H9 (cell line): Measurements from ENCODE around the gene STK32B. TPM values are rescaled to one million over a fixed set of nuclear protein-coding genes. Genes with fewer than 3 reads are reported as not detected.

ENCODE experiments used
- DNase-seq: peaks from one replicate; pipeline ENCODE4 v3.0.0-alpha.2; 2017
- H2AFZ ChIP-seq: one replicate; pipeline ENCODE4 v1.6.1; 2013; ENCODE audit warnings: mild to moderate bottlenecking, low read length, control low read depth, moderate library complexity
- H2AK5ac ChIP-seq: 2 replicates; pipeline ENCODE4 v1.6.1; 2013; ENCODE audit warnings: low read length, control low read depth, mixed read lengths; ENCODE audit not compliant: insufficient read length
- H2BK120ac ChIP-seq: one replicate; pipeline ENCODE4 v1.6.1; 2013; ENCODE audit warnings: low read depth, mild to moderate bottlenecking, low read length, control low read depth, inconsistent platforms; ENCODE audit not compliant: poor library complexity, severe bottlenecking
- H2BK12ac ChIP-seq: 2 replicates; pipeline ENCODE4 v1.6.1; 2013; ENCODE audit warnings: low read length, control low read depth, mixed read lengths, low read depth; ENCODE audit not compliant: insufficient read length
- H2BK15ac ChIP-seq: 2 replicates; pipeline ENCODE4 v1.6.1; 2013; ENCODE audit warnings: low read depth, low read length, control low read depth
- H2BK20ac ChIP-seq: one replicate; pipeline ENCODE4 v1.6.1; 2013; ENCODE audit warnings: low read depth, mild to moderate bottlenecking, low read length, control low read depth, inconsistent platforms; ENCODE audit not compliant: poor library complexity, severe bottlenecking
- H2BK5ac ChIP-seq: 2 replicates; pipeline ENCODE4 v1.6.1; 2013; ENCODE audit warnings: low read length, control low read depth, mixed read lengths; ENCODE audit not compliant: insufficient read length
- H3K14ac ChIP-seq: 2 replicates; pipeline ENCODE4 v1.6.1; 2013; ENCODE audit warnings: low read length, control low read depth; ENCODE audit not compliant: insufficient read depth
- H3K18ac ChIP-seq: 2 replicates; pipeline ENCODE4 v1.6.1; 2013; ENCODE audit warnings: low read depth, mild to moderate bottlenecking, mixed read lengths, low read length, control low read depth; ENCODE audit not compliant: insufficient read length
- H3K23ac ChIP-seq: 2 replicates; pipeline ENCODE4 v1.6.1; 2013; ENCODE audit warnings: low read length, control low read depth, mixed read lengths, low read depth; ENCODE audit not compliant: insufficient read length
- H3K23me2 ChIP-seq: 2 replicates; pipeline ENCODE4 v1.6.1; 2013; ENCODE audit warnings: low read depth, mild to moderate bottlenecking, mixed read lengths, low read length, control low read depth; ENCODE audit not compliant: insufficient read length, poor library complexity, severe bottlenecking
- H3K27ac ChIP-seq: 2 replicates; pipeline ENCODE4 v1.5.1; 2013; ENCODE audit warnings: low read length, control low read depth, mixed read lengths, low read depth; ENCODE audit not compliant: insufficient read length
- H3K27me3 ChIP-seq: 2 replicates; pipeline ENCODE4 v1.6.1; 2013; ENCODE audit warnings: low read length, control low read depth, inconsistent platforms; ENCODE audit not compliant: insufficient read depth
- H3K4ac ChIP-seq: 2 replicates; pipeline ENCODE4 v1.6.1; 2013; ENCODE audit warnings: low read depth, mild to moderate bottlenecking, control low read depth, inconsistent platforms, low read length, moderate library complexity
- H3K4me1 ChIP-seq: 2 replicates; pipeline ENCODE4 v1.6.1; 2013; ENCODE audit warnings: low read length, control low read depth, inconsistent platforms; ENCODE audit not compliant: insufficient read depth
- H3K4me2 ChIP-seq: 2 replicates; pipeline ENCODE4 v1.6.1; 2013; ENCODE audit warnings: low read length, control low read depth, mixed read lengths; ENCODE audit not compliant: insufficient read length, insufficient read depth
- H3K56ac ChIP-seq: 2 replicates; pipeline ENCODE4 v1.6.1; 2013; ENCODE audit warnings: low read depth, mild to moderate bottlenecking, mixed read lengths, low read length, control low read depth; ENCODE audit not compliant: insufficient read length
- H3K79me1 ChIP-seq: 2 replicates; pipeline ENCODE4 v1.6.1; 2013; ENCODE audit warnings: low read depth, mild to moderate bottlenecking, moderate library complexity, low read length, control low read depth, inconsistent platforms; ENCODE audit not compliant: insufficient read depth, poor library complexity, severe bottlenecking
- H3K79me2 ChIP-seq: 2 replicates; pipeline ENCODE4 v1.6.1; 2013; ENCODE audit warnings: low read length, control low read depth, inconsistent platforms; ENCODE audit not compliant: insufficient read depth
- H3K9ac ChIP-seq: 2 replicates; pipeline ENCODE4 v1.6.1; 2013; ENCODE audit warnings: low read length, control low read depth, mixed read lengths; ENCODE audit not compliant: insufficient read length; ENCODE audit errors: extremely low read depth
- H3K9me3 ChIP-seq: one replicate; pipeline ENCODE4 v1.6.1; 2013; ENCODE audit warnings: low read depth, low read length, inconsistent platforms; ENCODE audit not compliant: control insufficient read depth
- H3T11ph ChIP-seq: one replicate; pipeline ENCODE4 v1.6.1; 2013; ENCODE audit warnings: mild to moderate bottlenecking, low read length, control low read depth, inconsistent platforms
- H4K20me1 ChIP-seq: one replicate; pipeline ENCODE4 v1.6.1; 2013; ENCODE audit not compliant: control insufficient read depth, insufficient read length, insufficient read depth
- H4K5ac ChIP-seq: 2 replicates; pipeline ENCODE4 v1.6.1; 2013; ENCODE audit warnings: low read depth, mild to moderate bottlenecking, mixed read lengths, low read length, control low read depth; ENCODE audit not compliant: insufficient read length
- H4K8ac ChIP-seq: replicated peaks from 2 replicates; pipeline ENCODE4 v1.6.1; 2013; ENCODE audit warnings: low read length, control low read depth, mixed read lengths, low read depth; ENCODE audit not compliant: insufficient read length
- H4K91ac ChIP-seq: 2 replicates; pipeline ENCODE4 v1.6.1; 2013; ENCODE audit warnings: low read depth, mild to moderate bottlenecking, moderate library complexity, mixed read lengths, low read length, control low read depth; ENCODE audit not compliant: insufficient read length
- H3K27ac Mint-ChIP-seq, 3 experiments: 2 replicates in 2 of 3; 3 replicates in 1 of 3; pipeline ENCODE4 v1.8.0; 2020 to 2021; ENCODE audit warnings: mixed read lengths in 3 of 3, mild to moderate bottlenecking in 1 of 3, moderate library complexity in 1 of 3
- H3K27me3 Mint-ChIP-seq: 2 replicates; pipeline ENCODE4 v1.8.0; 2021; ENCODE audit warnings: low read depth, mild to moderate bottlenecking, moderate library complexity, mixed read lengths
- H3K36me3 Mint-ChIP-seq, 3 experiments: 2 replicates in 2 of 3; 3 replicates in 1 of 3; pipeline ENCODE4 v1.8.0; 2020 to 2021; ENCODE audit warnings: low read depth in 3 of 3, mixed read lengths in 3 of 3; ENCODE audit not compliant: insufficient read depth in 1 of 3
- H3K4me1 Mint-ChIP-seq, 2 experiments: 2 replicates each; pipeline ENCODE4 v1.8.0; 2020; ENCODE audit warnings: mixed read lengths in 2 of 2
- H3K4me3 Mint-ChIP-seq, 2 experiments: 2 replicates in 1 of 2; 3 replicates in 1 of 2; pipeline ENCODE4 v1.8.0; 2020 to 2021; ENCODE audit warnings: mild to moderate bottlenecking in 2 of 2, mixed read lengths in 2 of 2, moderate library complexity in 1 of 2
- H3K9me3 Mint-ChIP-seq, 2 experiments: 2 replicates in 1 of 2; 3 replicates in 1 of 2; pipeline ENCODE4 v1.8.0; 2020; ENCODE audit warnings: mild to moderate bottlenecking in 2 of 2, mixed read lengths in 2 of 2, moderate library complexity in 1 of 2
- CTCF ChIP-seq: fragments of 200-600 bp; sonication (generic); conservative IDR thresholded peaks from 3 replicates; pipeline ENCODE4 v1.8.0; 2021; ENCODE audit warnings: antibody characterized with exemption, mild to moderate bottlenecking
- WGBS: extraction: QIAGEN DNeasy Blood & Tissue Kit; methylation state at CpG from one replicate; pipeline ENCODE4 v1.1.7; 2013; ENCODE audit warnings: missing lambda C conversion rate, low lambda C conversion rate, mixed read lengths; ENCODE audit not compliant: insufficient read length; ENCODE audit errors: extremely low coverage; 5-methylcytosine and 5-hydroxymethylcytosine counted together
- total RNA-seq: library from RNA; stranded (reverse); gene quantifications from 2 replicates; pipeline ENCODE4 v1.2.1, GENCODE V29; 2021

STK32B gene
- total RNA-seq, 1 experiment from 2014 or later: 1.0 TPM

- H2BK120ac ChIP-seq: no peak overlapping the region
- H3K23ac ChIP-seq: no peak overlapping the region
- 0 out of 4 replicates have a peak, but pooled peaks cover 0 to 2% of the 10 kb centered on the region in 2 experiments for H3K4me1 Mint-ChIP-seq
- H2BK12ac ChIP-seq: no peak overlapping the region
- no peaks in the 10 kb centered on the region for H3K27me3 ChIP-seq
- H3K9me3 ChIP-seq: no peaks in the 10 kb centered on the region
- H3K9me3 Mint-ChIP-seq: no peaks in the 10 kb centered on the region
- no peaks in the 10 kb centered on the region for H3K79me2 ChIP-seq
- no peak overlapping the region for H4K8ac ChIP-seq
- H3K4me2 ChIP-seq: no peak overlapping the region
- no peak overlapping the region for H3K14ac ChIP-seq
- H2BK5ac ChIP-seq: no peak overlapping the region
- H4K91ac ChIP-seq: no peak overlapping the region
- no peaks in the 10 kb centered on the region for H3K4me1 ChIP-seq
- no peak overlapping the region for H2BK15ac ChIP-seq
- no peak overlapping the region for H2AK5ac ChIP-seq
- no peak overlapping the region for H3T11ph ChIP-seq
- no peak for TF ChIP-seq CTCF
- whole genome bisulfite sequencing: no CpG with 5 or more reads among the region's 7 CpGs
- no peaks in the 10 kb centered on the region; the same call in 1 of the 2 replicates for H3K27me3 Mint-ChIP-seq
- no peaks in the 10 kb centered on the region for H4K20me1 ChIP-seq
- no peak overlapping the region for H3K4ac ChIP-seq
- no peak overlapping the region for H3K56ac ChIP-seq
- no peak for DNase-seq
- no peak overlapping the region for H2BK20ac ChIP-seq
- H2AFZ ChIP-seq: no peak overlapping the region
- no peak overlapping the region for H3K18ac ChIP-seq
- no peak overlapping the region for H3K9ac ChIP-seq
- H3K36me3 Mint-ChIP-seq: no peaks in the 10 kb centered on the region; a peak in 1 of 7 replicates
- H3K4me3 Mint-ChIP-seq: no peak overlapping the region
- no peak overlapping the region for H3K27ac ChIP-seq
- no peak overlapping the region for H4K5ac ChIP-seq
- no peaks in the 10 kb centered on the region for H3K79me1 ChIP-seq
- H3K23me2 ChIP-seq: no peaks in the 10 kb centered on the region
- no peak overlapping the region for H3K27ac Mint-ChIP-seq
These were observed 420.4 kb downstream of the STK32B start for GRCh38 chr4:5471691-5472090.
